ENCODE data around the gene SPRR2B. TPM values are rescaled to one million over a fixed set of nuclear protein-coding genes. Genes with fewer than 3 reads are reported as not detected.

Gene SPRR2B
- total RNA-seq, 1 experiment from 2014 or later, result not detected

GRCh38 chr1:153070243-153070642 lies 1.2 kb downstream of the SPRR2B start:
- H3K4me3 Mint-ChIP-seq (ENCODE audit: unreplicated experiment), result no peak overlapping the region
- Histone ChIP-seq H3K4me3 (ENCODE audit: low read depth, low read length) (no peak overlapping the region), H3K9me3 (no peaks in the 10 kb centered on the region), H3K36me3 (ENCODE audit: control insufficient read depth, insufficient read depth, low read length) (no peaks in the 10 kb centered on the region), H3K4me1 (no peaks in the 10 kb centered on the region), H3K27me3 (replicated peaks; ENCODE audit: control insufficient read depth, insufficient read depth, low read length) (no peaks in the 10 kb centered on the region)
- H3K36me3 Mint-ChIP-seq (ENCODE audit: insufficient read depth, unreplicated experiment), result no peaks in the 10 kb centered on the region
- DNase-seq, result no peak
- no peak overlapping the region for H3K27ac Mint-ChIP-seq (ENCODE audit: unreplicated experiment)
- CTCF ChIA-PET, result interaction anchor here (0.6 kb wide), 1 partner anchor 1375 kb away, joined by 4 read pairs; no protein-coding TSS in a partner anchor
- no peaks in the 10 kb centered on the region for H3K4me1 Mint-ChIP-seq (ENCODE audit: low read depth, unreplicated experiment)
- POLR2A ChIA-PET, result no interaction called here
- intact Hi-C loops (cut with micrococcal nuclease; ENCODE audit: unreplicated experiment), result no loop called here
- H3K9me3 Mint-ChIP-seq (ENCODE audit: unreplicated experiment), result no peaks in the 10 kb centered on the region
- H3K27me3 Mint-ChIP-seq (ENCODE audit: insufficient read depth, unreplicated experiment), result peaks cover 11% of the 10 kb centered on the region
- BruUV-seq (replicated peaks), result no TSS peak
- TF ChIP-seq, protein P1, sequence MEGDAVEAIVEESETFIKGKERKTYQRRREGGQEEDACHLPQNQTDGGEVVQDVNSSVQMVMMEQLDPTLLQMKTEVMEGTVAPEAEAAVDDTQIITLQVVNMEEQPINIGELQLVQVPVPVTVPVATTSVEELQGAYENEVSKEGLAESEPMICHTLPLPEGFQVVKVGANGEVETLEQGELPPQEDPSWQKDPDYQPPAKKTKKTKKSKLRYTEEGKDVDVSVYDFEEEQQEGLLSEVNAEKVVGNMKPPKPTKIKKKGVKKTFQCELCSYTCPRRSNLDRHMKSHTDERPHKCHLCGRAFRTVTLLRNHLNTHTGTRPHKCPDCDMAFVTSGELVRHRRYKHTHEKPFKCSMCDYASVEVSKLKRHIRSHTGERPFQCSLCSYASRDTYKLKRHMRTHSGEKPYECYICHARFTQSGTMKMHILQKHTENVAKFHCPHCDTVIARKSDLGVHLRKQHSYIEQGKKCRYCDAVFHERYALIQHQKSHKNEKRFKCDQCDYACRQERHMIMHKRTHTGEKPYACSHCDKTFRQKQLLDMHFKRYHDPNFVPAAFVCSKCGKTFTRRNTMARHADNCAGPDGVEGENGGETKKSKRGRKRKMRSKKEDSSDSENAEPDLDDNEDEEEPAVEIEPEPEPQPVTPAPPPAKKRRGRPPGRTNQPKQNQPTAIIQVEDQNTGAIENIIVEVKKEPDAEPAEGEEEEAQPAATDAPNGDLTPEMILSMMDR (IDR thresholded peaks at IDR 0.05; ENCODE audit: insufficient read depth in 1 of 2, low read depth in 1 of 2, low read length in 1 of 2, severe bottlenecking in 1 of 2, unreplicated experiment in 1 of 2), result no peak

- CTCF ChIA-PET, result no interaction called here
- no TSS peak for BruUV-seq (replicated peaks)
Observed at GRCh38 chr1:153058826-153059784, 12.3 kb downstream of the SPRR2B start.

GRCh38 chr1:153058154-153058553 lies 13.3 kb downstream of the SPRR2B start:
- H3K27me3 Mint-ChIP-seq (ENCODE audit: insufficient read depth, unreplicated experiment), result peaks cover 12% of the 10 kb centered on the region
- no peak for DNase-seq
- H3K9me3 ChIP-seq, result no peaks in the 10 kb centered on the region
- H3K27ac Mint-ChIP-seq (ENCODE audit: unreplicated experiment), result no peak overlapping the region
- H3K9me3 Mint-ChIP-seq (ENCODE audit: unreplicated experiment), result no peaks in the 10 kb centered on the region
- BruUV-seq (replicated peaks), result no TSS peak
- H3K4me3 ChIP-seq (ENCODE audit: low read depth, low read length), result no peak overlapping the region
- POLR2A ChIA-PET, result no interaction called here
- H3K36me3 ChIP-seq (ENCODE audit: control insufficient read depth, insufficient read depth, low read length), result no peaks in the 10 kb centered on the region
- intact Hi-C loops (cut with micrococcal nuclease; ENCODE audit: unreplicated experiment), result no loop called here
- no peaks in the 10 kb centered on the region for H3K36me3 Mint-ChIP-seq (ENCODE audit: insufficient read depth, unreplicated experiment)
- peaks cover 14% of the 10 kb centered on the region for H3K4me1 Mint-ChIP-seq (ENCODE audit: low read depth, unreplicated experiment)
- no peak overlapping the region for H3K4me3 Mint-ChIP-seq (ENCODE audit: unreplicated experiment)
- CTCF ChIA-PET, result no interaction called here
- TF ChIP-seq, protein P1 (IDR thresholded peaks at IDR 0.05; ENCODE audit: insufficient read depth in 1 of 2, low read depth in 1 of 2, low read length in 1 of 2, severe bottlenecking in 1 of 2, unreplicated experiment in 1 of 2), result peak in 1 of 2 experiments; percentile 7
- no peaks in the 10 kb centered on the region for H3K27me3 ChIP-seq (replicated peaks; ENCODE audit: control insufficient read depth, insufficient read depth, low read length)
- peaks cover 22% of the 10 kb centered on the region for H3K4me1 ChIP-seq

More at GRCh38 chr1:153058826-153059784, 12.3 kb downstream of the SPRR2B start:
- DNase-seq, result peak; percentile 17 to 58
- TF ChIP-seq, protein P1 (IDR thresholded peaks at IDR 0.05; ENCODE audit: insufficient read depth in 1 of 2, low read depth in 1 of 2, low read length in 1 of 2, severe bottlenecking in 1 of 2, unreplicated experiment in 1 of 2), result no peak
- H3K36me3 Mint-ChIP-seq (ENCODE audit: insufficient read depth, unreplicated experiment), result no peaks in the 10 kb centered on the region
- no peaks in the 10 kb centered on the region for H3K27me3 ChIP-seq (replicated peaks; ENCODE audit: control insufficient read depth, insufficient read depth, low read length)
- POLR2A ChIA-PET, result no interaction called here
- H3K9me3 ChIP-seq, result no peaks in the 10 kb centered on the region
- no peaks in the 10 kb centered on the region for H3K9me3 Mint-ChIP-seq (ENCODE audit: unreplicated experiment)
- H3K36me3 ChIP-seq (ENCODE audit: control insufficient read depth, insufficient read depth, low read length), result no peaks in the 10 kb centered on the region
- peaks cover 13% of the 10 kb centered on the region for H3K27me3 Mint-ChIP-seq (ENCODE audit: insufficient read depth, unreplicated experiment)
- peak overlapping the region; percentile 60 for H3K27ac Mint-ChIP-seq (ENCODE audit: unreplicated experiment)
- peak overlapping the region; percentile 5 for H3K4me3 Mint-ChIP-seq (ENCODE audit: unreplicated experiment)
- H3K4me3 ChIP-seq (ENCODE audit: low read depth, low read length), result no peak overlapping the region
- peaks cover 14% of the 10 kb centered on the region for H3K4me1 Mint-ChIP-seq (ENCODE audit: low read depth, unreplicated experiment)
- intact Hi-C loops (cut with micrococcal nuclease; ENCODE audit: unreplicated experiment), result no loop called here
- H3K4me1 ChIP-seq, result peaks cover 22% of the 10 kb centered on the region
